H9 (cell line): ENCODE data around the gene BRMS1L. TPM values are rescaled to one million over a fixed set of nuclear protein-coding genes. Genes with fewer than 3 reads are reported as not detected.

ENCODE experiments used
- DNase-seq: peaks from one replicate; pipeline ENCODE4 v3.0.0-alpha.2; 2017
- H2AFZ ChIP-seq: one replicate; pipeline ENCODE4 v1.6.1; 2013; ENCODE audit warnings: mild to moderate bottlenecking, low read length, control low read depth, moderate library complexity
- H2AK5ac ChIP-seq: 2 replicates; pipeline ENCODE4 v1.6.1; 2013; ENCODE audit warnings: low read length, control low read depth, mixed read lengths; ENCODE audit not compliant: insufficient read length
- H2BK120ac ChIP-seq: one replicate; pipeline ENCODE4 v1.6.1; 2013; ENCODE audit warnings: low read depth, mild to moderate bottlenecking, low read length, control low read depth, inconsistent platforms; ENCODE audit not compliant: poor library complexity, severe bottlenecking
- H2BK12ac ChIP-seq: 2 replicates; pipeline ENCODE4 v1.6.1; 2013; ENCODE audit warnings: low read length, control low read depth, mixed read lengths, low read depth; ENCODE audit not compliant: insufficient read length
- H2BK15ac ChIP-seq: 2 replicates; pipeline ENCODE4 v1.6.1; 2013; ENCODE audit warnings: low read depth, low read length, control low read depth
- H2BK20ac ChIP-seq: one replicate; pipeline ENCODE4 v1.6.1; 2013; ENCODE audit warnings: low read depth, mild to moderate bottlenecking, low read length, control low read depth, inconsistent platforms; ENCODE audit not compliant: poor library complexity, severe bottlenecking
- H2BK5ac ChIP-seq: 2 replicates; pipeline ENCODE4 v1.6.1; 2013; ENCODE audit warnings: low read length, control low read depth, mixed read lengths; ENCODE audit not compliant: insufficient read length
- H3K14ac ChIP-seq: 2 replicates; pipeline ENCODE4 v1.6.1; 2013; ENCODE audit warnings: low read length, control low read depth; ENCODE audit not compliant: insufficient read depth
- H3K18ac ChIP-seq: 2 replicates; pipeline ENCODE4 v1.6.1; 2013; ENCODE audit warnings: low read depth, mild to moderate bottlenecking, mixed read lengths, low read length, control low read depth; ENCODE audit not compliant: insufficient read length
- H3K23ac ChIP-seq: 2 replicates; pipeline ENCODE4 v1.6.1; 2013; ENCODE audit warnings: low read length, control low read depth, mixed read lengths, low read depth; ENCODE audit not compliant: insufficient read length
- H3K23me2 ChIP-seq: 2 replicates; pipeline ENCODE4 v1.6.1; 2013; ENCODE audit warnings: low read depth, mild to moderate bottlenecking, mixed read lengths, low read length, control low read depth; ENCODE audit not compliant: insufficient read length, poor library complexity, severe bottlenecking
- H3K27ac ChIP-seq: 2 replicates; pipeline ENCODE4 v1.5.1; 2013; ENCODE audit warnings: low read length, control low read depth, mixed read lengths, low read depth; ENCODE audit not compliant: insufficient read length
- H3K27me3 ChIP-seq: 2 replicates; pipeline ENCODE4 v1.6.1; 2013; ENCODE audit warnings: low read length, control low read depth, inconsistent platforms; ENCODE audit not compliant: insufficient read depth
- H3K4ac ChIP-seq: 2 replicates; pipeline ENCODE4 v1.6.1; 2013; ENCODE audit warnings: low read depth, mild to moderate bottlenecking, control low read depth, inconsistent platforms, low read length, moderate library complexity
- H3K4me1 ChIP-seq: 2 replicates; pipeline ENCODE4 v1.6.1; 2013; ENCODE audit warnings: low read length, control low read depth, inconsistent platforms; ENCODE audit not compliant: insufficient read depth
- H3K4me2 ChIP-seq: 2 replicates; pipeline ENCODE4 v1.6.1; 2013; ENCODE audit warnings: low read length, control low read depth, mixed read lengths; ENCODE audit not compliant: insufficient read length, insufficient read depth
- H3K56ac ChIP-seq: 2 replicates; pipeline ENCODE4 v1.6.1; 2013; ENCODE audit warnings: low read depth, mild to moderate bottlenecking, mixed read lengths, low read length, control low read depth; ENCODE audit not compliant: insufficient read length
- H3K79me1 ChIP-seq: 2 replicates; pipeline ENCODE4 v1.6.1; 2013; ENCODE audit warnings: low read depth, mild to moderate bottlenecking, moderate library complexity, low read length, control low read depth, inconsistent platforms; ENCODE audit not compliant: insufficient read depth, poor library complexity, severe bottlenecking
- H3K79me2 ChIP-seq: 2 replicates; pipeline ENCODE4 v1.6.1; 2013; ENCODE audit warnings: low read length, control low read depth, inconsistent platforms; ENCODE audit not compliant: insufficient read depth
- H3K9ac ChIP-seq: 2 replicates; pipeline ENCODE4 v1.6.1; 2013; ENCODE audit warnings: low read length, control low read depth, mixed read lengths; ENCODE audit not compliant: insufficient read length; ENCODE audit errors: extremely low read depth
- H3K9me3 ChIP-seq: one replicate; pipeline ENCODE4 v1.6.1; 2013; ENCODE audit warnings: low read depth, low read length, inconsistent platforms; ENCODE audit not compliant: control insufficient read depth
- H3T11ph ChIP-seq: one replicate; pipeline ENCODE4 v1.6.1; 2013; ENCODE audit warnings: mild to moderate bottlenecking, low read length, control low read depth, inconsistent platforms
- H4K20me1 ChIP-seq: one replicate; pipeline ENCODE4 v1.6.1; 2013; ENCODE audit not compliant: control insufficient read depth, insufficient read length, insufficient read depth
- H4K5ac ChIP-seq: 2 replicates; pipeline ENCODE4 v1.6.1; 2013; ENCODE audit warnings: low read depth, mild to moderate bottlenecking, mixed read lengths, low read length, control low read depth; ENCODE audit not compliant: insufficient read length
- H4K8ac ChIP-seq: replicated peaks from 2 replicates; pipeline ENCODE4 v1.6.1; 2013; ENCODE audit warnings: low read length, control low read depth, mixed read lengths, low read depth; ENCODE audit not compliant: insufficient read length
- H4K91ac ChIP-seq: 2 replicates; pipeline ENCODE4 v1.6.1; 2013; ENCODE audit warnings: low read depth, mild to moderate bottlenecking, moderate library complexity, mixed read lengths, low read length, control low read depth; ENCODE audit not compliant: insufficient read length
- H3K27ac Mint-ChIP-seq, 3 experiments: 2 replicates in 2 of 3; 3 replicates in 1 of 3; pipeline ENCODE4 v1.8.0; 2020 to 2021; ENCODE audit warnings: mixed read lengths in 3 of 3, mild to moderate bottlenecking in 1 of 3, moderate library complexity in 1 of 3
- H3K27me3 Mint-ChIP-seq: 2 replicates; pipeline ENCODE4 v1.8.0; 2021; ENCODE audit warnings: low read depth, mild to moderate bottlenecking, moderate library complexity, mixed read lengths
- H3K36me3 Mint-ChIP-seq, 3 experiments: 2 replicates in 2 of 3; 3 replicates in 1 of 3; pipeline ENCODE4 v1.8.0; 2020 to 2021; ENCODE audit warnings: low read depth in 3 of 3, mixed read lengths in 3 of 3; ENCODE audit not compliant: insufficient read depth in 1 of 3
- H3K4me1 Mint-ChIP-seq, 2 experiments: 2 replicates each; pipeline ENCODE4 v1.8.0; 2020; ENCODE audit warnings: mixed read lengths in 2 of 2
- H3K4me3 Mint-ChIP-seq, 2 experiments: 2 replicates in 1 of 2; 3 replicates in 1 of 2; pipeline ENCODE4 v1.8.0; 2020 to 2021; ENCODE audit warnings: mild to moderate bottlenecking in 2 of 2, mixed read lengths in 2 of 2, moderate library complexity in 1 of 2
- H3K9me3 Mint-ChIP-seq, 2 experiments: 2 replicates in 1 of 2; 3 replicates in 1 of 2; pipeline ENCODE4 v1.8.0; 2020; ENCODE audit warnings: mild to moderate bottlenecking in 2 of 2, mixed read lengths in 2 of 2, moderate library complexity in 1 of 2
- CTCF ChIP-seq: fragments of 200-600 bp; sonication (generic); conservative IDR thresholded peaks from 3 replicates; pipeline ENCODE4 v1.8.0; 2021; ENCODE audit warnings: antibody characterized with exemption, mild to moderate bottlenecking
- WGBS: extraction: QIAGEN DNeasy Blood & Tissue Kit; methylation state at CpG from one replicate; pipeline ENCODE4 v1.1.7; 2013; ENCODE audit warnings: missing lambda C conversion rate, low lambda C conversion rate, mixed read lengths; ENCODE audit not compliant: insufficient read length; ENCODE audit errors: extremely low coverage; 5-methylcytosine and 5-hydroxymethylcytosine counted together
- total RNA-seq: library from RNA; stranded (reverse); gene quantifications from 2 replicates; pipeline ENCODE4 v1.2.1, GENCODE V29; 2021

BRMS1L gene
- total RNA-seq, 1 experiment from 2014 or later: 12.9 TPM

GRCh38 chr14:35825968-35826217 lies 245 bp upstream of the BRMS1L start:
- Histone ChIP-seq H3K4ac (no peak overlapping the region), H3K18ac (no peak overlapping the region), H2BK120ac (no peak overlapping the region), H3K27me3 (no peaks in the 10 kb centered on the region), H2BK12ac (no peak overlapping the region), H3K79me2 (no peaks in the 10 kb centered on the region; the same call in 1 of the 2 replicates), H4K20me1 (no peaks in the 10 kb centered on the region), H2BK15ac (no peak overlapping the region), H3K23ac (no peak overlapping the region), H2BK20ac (no peak overlapping the region), H3K4me2 (peak overlapping the region; percentile 31), H3K79me1 (no peaks in the 10 kb centered on the region), H3K14ac (no peak overlapping the region), H3K23me2 (peaks cover 5% of the 10 kb centered on the region), H2BK5ac (no peak overlapping the region), H2AFZ (no peak overlapping the region), H3T11ph (no peak overlapping the region), H3K27ac (no peak overlapping the region), H2AK5ac (no peak overlapping the region), H4K5ac (no peak overlapping the region), H3K9ac (peak overlapping the region; percentile 23), H3K56ac (no peak overlapping the region), H3K4me1 (no peaks in the 10 kb centered on the region), H4K8ac (no peak overlapping the region), H3K9me3 (no peaks in the 10 kb centered on the region), H4K91ac (no peak overlapping the region)
- Mint-ChIP-seq H3K4me1 (peaks cover 12% of the 10 kb centered on the region in 2 experiments), H3K36me3 (peaks cover 0 to 3% (median 0%) of the 10 kb centered on the region in 3 experiments; a peak in 2 of 7 replicates), H3K9me3 (no peaks in the 10 kb centered on the region; a peak in 1 of 5 replicates), H3K4me3 (peak overlapping the region; percentile 91 to 95), H3K27ac (peak overlapping the region; percentile 9 to 31 (median 15); a peak in 3 of 7 replicates), H3K27me3 (no peaks in the 10 kb centered on the region)
- no CpG with 5 or more reads among the region's 6 CpGs for WGBS
- DNase-seq: no peak
- TF ChIP-seq CTCF: no peak
